Loucy (cell line): ENCODE data around the gene CCDC69.

Experiments used
- EZH2phosphoT487 ChIP-seq: fragments of 200-600 bp; IDR thresholded peaks from 2 replicates; pipeline ENCODE4 v1.6.1; 2018; ENCODE audit warnings: antibody characterized with exemption, mild to moderate bottlenecking, moderate library complexity, borderline replicate concordance
- TF ChIP-seq, protein P1 (sequence below): fragments of 200-600 bp; sonication (generic); conservative IDR thresholded peaks from 2 replicates; pipeline ENCODE4 v1.5.1; 2014; ENCODE audit warnings: mild to moderate bottlenecking, antibody characterized with exemption, low read length

- TF ChIP-seq, protein P1, sequence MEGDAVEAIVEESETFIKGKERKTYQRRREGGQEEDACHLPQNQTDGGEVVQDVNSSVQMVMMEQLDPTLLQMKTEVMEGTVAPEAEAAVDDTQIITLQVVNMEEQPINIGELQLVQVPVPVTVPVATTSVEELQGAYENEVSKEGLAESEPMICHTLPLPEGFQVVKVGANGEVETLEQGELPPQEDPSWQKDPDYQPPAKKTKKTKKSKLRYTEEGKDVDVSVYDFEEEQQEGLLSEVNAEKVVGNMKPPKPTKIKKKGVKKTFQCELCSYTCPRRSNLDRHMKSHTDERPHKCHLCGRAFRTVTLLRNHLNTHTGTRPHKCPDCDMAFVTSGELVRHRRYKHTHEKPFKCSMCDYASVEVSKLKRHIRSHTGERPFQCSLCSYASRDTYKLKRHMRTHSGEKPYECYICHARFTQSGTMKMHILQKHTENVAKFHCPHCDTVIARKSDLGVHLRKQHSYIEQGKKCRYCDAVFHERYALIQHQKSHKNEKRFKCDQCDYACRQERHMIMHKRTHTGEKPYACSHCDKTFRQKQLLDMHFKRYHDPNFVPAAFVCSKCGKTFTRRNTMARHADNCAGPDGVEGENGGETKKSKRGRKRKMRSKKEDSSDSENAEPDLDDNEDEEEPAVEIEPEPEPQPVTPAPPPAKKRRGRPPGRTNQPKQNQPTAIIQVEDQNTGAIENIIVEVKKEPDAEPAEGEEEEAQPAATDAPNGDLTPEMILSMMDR = no peak
- TF ChIP-seq EZH2phosphoT487 = no peak
Measured at GRCh38 chr5:151182976-151183375, 40.9 kb downstream of the CCDC69 start.
